Head of caudate nucleus (tissue), 42 donors: ENCODE results near the gene PSMB7.

Experiments
- DNase-seq, 42 donors: peaks; one replicate each; pipeline versions ENCODE4 v3.0.0 to v3.0.0-alpha.2; 2020 to 2021; ENCODE audit warnings: mixed read lengths in 7 of 42
- intact Hi-C: fragments of 100-400 bp; cut with DNase I; formaldehyde crosslinking; loops from one replicate; pipeline ENCODE4 v1.15.0; 2022

Gene PSMB7

DNA sequence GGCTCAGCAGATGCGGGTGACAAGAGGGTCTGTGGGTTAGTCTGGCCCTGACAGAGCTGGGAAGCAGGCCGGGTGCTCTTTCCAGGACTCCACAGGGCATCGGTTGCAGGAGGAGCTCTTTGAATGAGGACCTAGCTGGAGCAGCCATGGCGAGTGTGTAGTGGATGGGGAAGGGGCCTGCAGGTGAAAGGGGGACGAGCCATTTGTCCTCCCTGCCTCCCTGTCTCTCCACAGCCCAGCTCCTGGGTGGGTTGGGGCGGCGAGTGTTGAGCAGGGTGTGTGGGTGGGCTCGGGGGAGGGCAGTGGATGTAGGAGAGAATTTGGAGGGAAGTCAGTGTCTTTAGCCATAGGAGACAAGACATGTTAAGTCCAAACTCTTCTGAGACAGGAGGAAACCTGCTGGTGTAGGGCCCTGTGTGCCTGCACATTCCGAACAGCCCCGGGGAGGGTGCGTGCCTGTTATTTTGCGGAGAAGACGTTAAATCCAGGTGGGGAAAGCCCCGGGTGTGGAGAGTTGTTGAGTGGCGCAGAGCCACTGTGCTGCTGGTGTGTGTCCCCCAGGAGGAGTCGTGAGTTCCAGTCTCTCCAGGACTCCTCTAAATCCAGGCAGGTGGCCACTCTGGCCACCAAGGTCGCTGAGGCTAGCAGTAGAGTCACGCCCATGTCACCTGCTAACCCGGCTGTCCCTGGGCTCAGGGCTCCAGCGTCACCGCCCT is 73.6 kb downstream of the PSMB7 start:
- DNase-seq = no peak
- intact Hi-C loops = no loop called here

GRCh38 chr9:124340219-124341069 is 74.8 kb downstream of the PSMB7 start:
- intact Hi-C loops = no loop called here
- DNase-seq = no peak

DNA sequence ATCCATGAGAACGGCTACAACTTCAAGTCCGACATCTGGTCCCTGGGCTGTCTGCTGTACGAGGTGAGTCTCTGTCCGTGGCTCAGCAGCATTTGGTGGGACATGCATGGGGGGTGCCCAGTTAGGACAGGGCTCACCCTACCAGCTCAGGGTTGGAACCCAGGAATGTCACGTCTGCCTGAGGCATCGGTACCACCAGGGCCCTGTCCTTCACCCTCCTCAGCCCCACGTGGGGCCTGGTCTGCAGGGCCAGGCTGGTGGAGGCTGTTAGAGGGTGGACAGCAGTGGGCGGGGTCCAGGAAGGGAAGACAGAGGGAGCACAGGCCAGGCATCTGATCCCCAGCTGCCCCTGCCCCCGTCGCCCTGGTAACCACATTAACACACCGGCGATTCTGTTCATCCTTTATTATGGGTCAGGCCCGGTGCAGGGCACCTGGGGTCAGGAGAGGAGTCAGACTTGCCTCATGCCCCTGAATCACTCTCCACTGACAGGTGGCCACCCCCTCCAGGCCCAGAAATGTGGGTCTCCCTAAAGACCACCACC is 75.6 kb downstream of the PSMB7 start:
- intact Hi-C loops = no loop called here
- DNase-seq = no peak

- intact Hi-C loops = no loop called here
- no peak for DNase-seq
Observed at GRCh38 chr9:124337562-124337961, 77.7 kb downstream of the PSMB7 start.

- intact Hi-C loops = no loop called here
- no peak for DNase-seq
Observed at GRCh38 chr9:124335320-124335707, 79.9 kb downstream of the PSMB7 start.

GRCh38 chr9:124334568-124335319 is 80.5 kb downstream of the PSMB7 start:
- intact Hi-C loops = no loop called here
- no peak for DNase-seq

DNA sequence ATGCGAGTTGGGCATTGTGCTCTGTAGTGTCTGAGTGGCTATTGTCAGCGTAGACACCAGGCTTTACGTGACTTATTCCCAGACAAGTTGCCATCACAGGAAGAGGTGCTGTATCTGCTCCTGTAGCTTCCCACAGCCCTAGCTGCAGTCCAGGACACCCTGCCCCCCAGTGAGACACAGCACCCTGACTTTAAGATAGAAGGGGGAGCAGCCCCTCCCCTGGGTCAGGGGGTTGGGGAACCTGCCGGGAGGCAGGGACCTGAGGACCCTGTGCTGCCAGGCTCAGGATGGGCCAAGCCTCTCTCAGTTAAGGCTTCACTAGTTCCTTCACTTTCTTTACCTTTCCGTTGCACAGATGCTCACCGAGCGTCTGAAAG is 82.1 kb downstream of the PSMB7 start:
- DNase-seq = no peak
- intact Hi-C loops = no loop called here

DNA sequence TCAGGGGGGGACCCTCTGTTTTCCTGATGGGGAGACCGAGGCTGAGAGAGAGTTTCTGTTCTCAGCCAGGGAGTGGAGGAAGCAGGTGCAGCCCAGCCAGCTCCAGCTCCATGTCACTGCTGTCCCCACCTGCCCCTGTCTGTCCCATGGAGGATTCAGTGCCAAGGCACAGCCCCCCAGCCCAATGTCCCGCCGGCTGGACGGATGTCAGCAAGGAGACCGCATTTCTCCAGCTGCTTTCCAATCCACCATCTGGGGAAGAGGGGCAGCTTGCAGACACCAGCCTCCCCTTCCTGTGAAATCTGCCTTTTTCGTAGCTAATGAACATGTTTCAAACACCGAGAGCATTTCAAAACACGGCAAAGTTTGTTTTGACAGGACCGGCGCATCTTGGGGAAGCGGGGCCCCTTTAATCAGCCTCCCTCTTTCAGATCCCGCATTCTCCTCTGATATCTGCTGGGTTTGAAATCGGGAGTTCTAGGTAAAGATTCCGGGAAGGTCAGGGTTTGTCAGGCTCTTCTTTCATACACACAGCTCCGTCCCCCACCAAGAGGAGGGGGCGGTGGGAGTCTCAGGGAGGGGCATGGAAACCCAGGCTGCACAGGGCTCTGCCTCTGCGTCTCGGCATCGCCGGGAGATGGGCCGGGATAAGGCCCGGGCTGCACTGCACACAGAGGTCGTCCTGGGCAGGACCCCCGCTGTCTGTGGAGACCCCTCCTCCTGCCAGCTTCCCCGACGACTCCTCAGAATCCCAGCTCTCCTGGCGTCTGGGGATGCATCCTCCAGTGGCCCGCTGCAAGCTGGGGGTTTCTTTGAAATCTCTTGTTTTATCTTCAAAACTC is 82.7 kb downstream of the PSMB7 start:
- intact Hi-C loops = no loop called here
- DNase-seq = no peak

DNA sequence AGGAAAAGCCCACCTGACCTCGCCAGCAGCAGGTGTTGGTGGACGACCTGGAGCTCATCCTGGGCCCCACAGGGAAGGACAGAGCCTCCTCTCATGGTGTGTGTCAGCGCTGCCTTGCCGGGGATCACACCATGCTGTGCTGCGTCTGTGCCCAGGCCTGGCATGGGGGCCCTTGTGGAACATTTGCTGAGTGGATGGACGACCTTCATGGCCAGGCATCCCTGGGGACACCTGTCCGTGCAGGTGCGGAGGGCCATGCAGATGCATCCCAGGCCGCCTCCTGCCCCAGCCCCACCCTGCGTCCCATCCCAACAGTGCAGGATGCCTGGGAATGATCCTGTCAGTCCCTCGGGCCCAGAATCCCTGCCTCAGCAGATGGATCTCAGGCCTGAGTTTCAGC is 83.7 kb downstream of the PSMB7 start:
- intact Hi-C loops = no loop called here
- DNase-seq = no peak

DNA sequence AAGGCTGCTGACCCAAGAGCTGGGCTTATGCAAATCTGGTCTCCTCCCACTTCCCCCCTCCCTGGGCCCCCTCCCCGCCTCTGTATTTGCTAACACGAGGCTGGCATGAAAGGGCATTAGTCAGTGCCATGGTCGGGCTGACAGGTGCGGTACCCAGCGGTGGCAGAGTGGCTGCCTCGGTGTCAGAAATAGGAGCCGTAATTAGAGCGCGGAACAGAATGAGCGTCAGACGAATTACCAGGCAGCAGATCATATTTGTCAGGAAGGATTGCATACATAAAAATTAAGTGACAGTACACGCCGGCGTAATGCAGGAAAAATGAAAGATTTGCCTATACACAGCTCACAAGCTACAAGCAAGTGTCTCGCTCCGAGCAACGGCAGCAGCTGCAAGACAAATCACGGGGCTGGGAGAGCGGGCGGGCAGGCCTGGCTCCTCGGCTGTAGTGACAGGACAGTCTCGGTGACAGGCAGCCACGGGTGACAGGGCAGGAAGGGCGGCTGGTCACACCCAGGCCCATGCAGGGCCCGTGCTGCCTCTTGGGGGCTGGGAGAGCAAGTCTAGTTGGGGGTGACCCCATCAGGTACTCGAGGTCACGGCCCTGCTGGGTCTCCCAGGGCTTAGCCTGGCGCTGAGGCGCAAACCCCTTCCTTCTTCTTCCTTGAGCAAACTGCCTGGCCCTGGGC is 85.1 kb downstream of the PSMB7 start:
- peak in 29 of 42 donors; percentile 12 to 81 (median 49) for DNase-seq
- intact Hi-C loops = no loop called here

DNA sequence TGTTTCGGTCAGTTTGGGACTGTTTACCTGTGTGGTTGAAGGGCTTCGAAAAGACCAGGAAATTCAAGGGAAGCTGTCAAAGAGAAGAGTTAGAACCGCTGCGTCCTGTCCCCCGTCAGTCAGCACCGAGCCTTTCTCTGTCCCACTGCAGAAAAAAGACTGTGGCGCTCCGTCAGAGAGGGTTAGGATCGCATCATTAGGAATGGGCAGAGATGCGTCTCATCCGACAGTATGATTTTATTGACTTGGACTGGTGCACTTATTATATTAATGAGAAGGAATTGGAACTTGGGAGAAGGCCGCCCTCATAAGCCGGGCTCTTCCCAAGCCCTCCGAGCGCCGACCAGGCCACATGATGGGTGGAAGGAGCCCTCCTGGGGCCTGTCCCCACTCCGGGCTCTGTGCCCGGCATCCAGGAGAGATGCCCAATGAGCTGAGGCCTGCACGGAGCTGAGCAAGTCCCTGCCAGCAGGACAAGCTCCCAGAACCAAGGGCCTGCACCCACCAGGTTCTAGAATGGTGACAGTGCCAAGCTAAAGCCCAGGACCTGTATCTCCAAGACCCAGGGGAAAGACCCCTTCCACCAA is 85.9 kb downstream of the PSMB7 start:
- intact Hi-C loops = no loop called here
- DNase-seq = peak in 27 of 42 donors; percentile 12 to 76 (median 50)

DNA sequence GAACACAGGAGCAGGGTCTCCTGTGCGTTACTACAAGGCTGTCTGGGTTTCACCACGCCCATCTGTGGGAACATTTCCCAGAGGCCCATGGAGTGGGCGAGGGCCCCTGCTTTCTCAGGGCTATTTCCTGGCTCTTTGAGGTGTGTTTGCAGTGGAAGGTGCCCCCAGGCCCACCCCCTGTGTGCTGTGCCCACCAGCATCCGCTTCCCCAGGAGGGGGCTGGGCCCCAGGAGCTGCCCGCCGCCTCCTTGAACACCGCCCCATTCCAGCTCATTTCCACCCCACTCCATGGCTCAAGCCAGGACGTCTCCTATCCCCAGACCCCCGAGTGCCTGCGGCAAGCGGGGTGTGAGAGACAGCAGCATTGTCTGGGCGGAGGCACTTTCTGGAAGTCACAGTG is 87.0 kb downstream of the PSMB7 start:
- DNase-seq = no peak

DNA sequence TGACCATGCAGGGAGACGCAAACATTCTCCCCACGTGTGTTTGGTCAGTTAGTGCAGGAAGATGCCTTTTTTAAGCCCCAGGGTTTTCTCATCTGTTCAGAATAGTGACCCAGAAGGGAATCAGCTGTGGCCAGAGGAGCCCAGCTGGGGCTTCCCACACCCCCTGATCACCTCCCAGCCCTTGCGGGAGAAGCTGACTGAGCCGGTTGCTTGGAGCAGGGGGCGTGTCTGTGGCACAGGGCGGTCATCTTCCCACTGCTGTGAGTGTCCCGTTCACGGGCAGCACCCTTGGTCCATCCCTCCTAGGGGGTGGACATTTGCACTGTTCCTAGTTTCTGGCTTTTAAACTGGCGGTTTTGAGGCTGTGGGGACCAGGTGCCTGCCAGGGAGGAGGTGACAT is 87.8 kb downstream of the PSMB7 start:
- intact Hi-C loops = no loop called here
- no peak for DNase-seq

More for the DNA sequence above, 87.0 kb downstream of the PSMB7 start:
- intact Hi-C loops = no loop called here

DNA sequence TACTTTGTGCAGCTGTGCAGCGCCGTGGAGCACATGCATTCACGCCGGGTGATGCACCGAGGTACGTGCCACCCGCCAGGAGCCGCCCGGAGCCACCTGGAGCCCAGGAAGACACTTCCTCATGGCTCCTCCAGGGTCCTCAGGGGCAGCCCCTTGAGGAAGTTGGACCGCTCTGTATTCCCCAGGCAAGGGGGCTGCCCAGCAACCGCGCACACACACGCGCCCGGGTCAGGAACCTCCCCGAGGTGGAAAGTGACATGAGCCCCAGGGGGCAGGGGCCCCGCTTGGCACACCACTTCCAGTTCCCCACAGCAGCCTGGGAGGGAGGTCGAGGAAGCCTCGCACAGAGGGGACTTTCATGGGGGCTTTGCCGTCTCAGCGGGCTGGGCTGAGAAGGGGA is 88.9 kb downstream of the PSMB7 start:
- DNase-seq = no peak
- intact Hi-C loops = no loop called here

DNA sequence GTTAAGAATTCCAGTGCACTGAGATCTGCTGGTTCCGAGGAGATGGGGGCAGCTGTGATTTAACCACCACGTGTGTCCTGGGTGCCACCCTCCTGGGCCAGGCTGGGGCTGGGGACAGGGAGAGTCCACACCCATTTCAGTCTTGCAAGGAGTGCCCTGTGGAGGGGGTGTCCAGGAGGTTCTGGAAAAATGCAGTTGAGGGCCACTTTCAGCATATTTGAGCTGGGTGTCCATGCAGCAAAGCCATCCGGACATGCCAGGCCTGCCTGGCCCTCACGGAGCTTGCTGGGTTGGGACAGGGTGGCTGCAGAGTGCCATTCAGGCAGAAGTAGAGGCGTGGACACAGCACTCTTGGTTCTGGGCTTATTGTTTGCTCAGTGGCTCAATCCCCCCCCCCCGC is 89.4 kb downstream of the PSMB7 start:
- intact Hi-C loops = no loop called here
- DNase-seq = no peak

GRCh38 chr9:124323904-124324303 is 91.3 kb downstream of the PSMB7 start:
- no peak for DNase-seq

GRCh38 chr9:124322618-124323432 is 92.4 kb downstream of the PSMB7 start:
- no peak for DNase-seq
- intact Hi-C loops = loop anchor here (5.0 kb wide), 1 partner anchor 196 kb away; no protein-coding TSS in a partner anchor

More at GRCh38 chr9:124323904-124324303, 91.3 kb downstream of the PSMB7 start:
- intact Hi-C loops = loop anchor here (5.0 kb wide), 1 partner anchor 197 kb away; no protein-coding TSS in a partner anchor
